NB4 (cell line): ENCODE data around the gene PODNL1.
"Not testable (repeated sequence)": the region's sequence is repeated elsewhere in the genome, so short reads cannot be mapped to it uniquely, and the experiment has no call there.

Source experiments
- DNase-seq: peaks from one replicate; pipeline ENCODE4 v3.0.0; 2010; ENCODE audit warnings: low read depth
- H3K4me3 ChIP-seq: one replicate; pipeline ENCODE4 v1.5.1; 2011; ENCODE audit warnings: mild to moderate bottlenecking, low read depth, low read length, moderate library complexity
- MYC ChIP-seq: IDR thresholded peaks from 2 replicates; pipeline ENCODE4 v1.6.1; 2011; ENCODE audit warnings: low read depth, low read length
- POLR2A ChIP-seq: IDR thresholded peaks from 2 replicates; pipeline ENCODE4 v1.6.1; 2011; ENCODE audit warnings: mild to moderate bottlenecking; ENCODE audit not compliant: insufficient read length; ENCODE audit errors: extremely low read depth
- TF ChIP-seq, protein P1 (sequence below): IDR thresholded peaks from 2 replicates; pipeline ENCODE4 v1.6.1; 2011; ENCODE audit warnings: low read depth, low read length
- TF ChIP-seq, protein P2 (sequence below): IDR thresholded peaks from one replicate; pipeline ENCODE4 v1.5.1; 2012; ENCODE audit warnings: low read depth, low read length

The PODNL1 gene

DNA sequence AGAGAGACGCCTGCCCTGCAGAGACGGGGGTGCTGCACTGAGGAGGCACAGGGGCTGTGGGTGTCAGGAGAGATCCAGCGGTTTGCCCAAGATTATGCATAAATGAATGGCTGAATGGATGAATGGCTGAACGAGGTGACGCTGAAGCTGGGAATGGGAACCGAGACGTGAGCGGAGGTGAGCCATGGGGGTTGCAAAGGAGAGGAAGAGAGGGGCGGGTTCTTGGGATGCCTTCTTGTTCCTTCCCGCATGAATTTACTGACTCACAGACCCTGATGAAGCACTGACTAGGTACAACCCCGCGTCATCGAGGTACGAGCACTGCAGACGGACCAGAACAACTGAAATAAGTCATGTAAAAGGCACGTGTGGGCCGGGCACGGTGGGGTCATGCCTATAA, 30.8 kb upstream of the PODNL1 start:
- TF ChIP-seq, protein P1, sequence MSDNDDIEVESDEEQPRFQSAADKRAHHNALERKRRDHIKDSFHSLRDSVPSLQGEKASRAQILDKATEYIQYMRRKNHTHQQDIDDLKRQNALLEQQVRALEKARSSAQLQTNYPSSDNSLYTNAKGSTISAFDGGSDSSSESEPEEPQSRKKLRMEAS, result no peak
- no peak for TF ChIP-seq POLR2A
- TF ChIP-seq, protein P2, sequence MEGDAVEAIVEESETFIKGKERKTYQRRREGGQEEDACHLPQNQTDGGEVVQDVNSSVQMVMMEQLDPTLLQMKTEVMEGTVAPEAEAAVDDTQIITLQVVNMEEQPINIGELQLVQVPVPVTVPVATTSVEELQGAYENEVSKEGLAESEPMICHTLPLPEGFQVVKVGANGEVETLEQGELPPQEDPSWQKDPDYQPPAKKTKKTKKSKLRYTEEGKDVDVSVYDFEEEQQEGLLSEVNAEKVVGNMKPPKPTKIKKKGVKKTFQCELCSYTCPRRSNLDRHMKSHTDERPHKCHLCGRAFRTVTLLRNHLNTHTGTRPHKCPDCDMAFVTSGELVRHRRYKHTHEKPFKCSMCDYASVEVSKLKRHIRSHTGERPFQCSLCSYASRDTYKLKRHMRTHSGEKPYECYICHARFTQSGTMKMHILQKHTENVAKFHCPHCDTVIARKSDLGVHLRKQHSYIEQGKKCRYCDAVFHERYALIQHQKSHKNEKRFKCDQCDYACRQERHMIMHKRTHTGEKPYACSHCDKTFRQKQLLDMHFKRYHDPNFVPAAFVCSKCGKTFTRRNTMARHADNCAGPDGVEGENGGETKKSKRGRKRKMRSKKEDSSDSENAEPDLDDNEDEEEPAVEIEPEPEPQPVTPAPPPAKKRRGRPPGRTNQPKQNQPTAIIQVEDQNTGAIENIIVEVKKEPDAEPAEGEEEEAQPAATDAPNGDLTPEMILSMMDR, result no peak
- TF ChIP-seq MYC, result no peak
- no peak overlapping the region for H3K4me3 ChIP-seq
- no peak for DNase-seq

DNA sequence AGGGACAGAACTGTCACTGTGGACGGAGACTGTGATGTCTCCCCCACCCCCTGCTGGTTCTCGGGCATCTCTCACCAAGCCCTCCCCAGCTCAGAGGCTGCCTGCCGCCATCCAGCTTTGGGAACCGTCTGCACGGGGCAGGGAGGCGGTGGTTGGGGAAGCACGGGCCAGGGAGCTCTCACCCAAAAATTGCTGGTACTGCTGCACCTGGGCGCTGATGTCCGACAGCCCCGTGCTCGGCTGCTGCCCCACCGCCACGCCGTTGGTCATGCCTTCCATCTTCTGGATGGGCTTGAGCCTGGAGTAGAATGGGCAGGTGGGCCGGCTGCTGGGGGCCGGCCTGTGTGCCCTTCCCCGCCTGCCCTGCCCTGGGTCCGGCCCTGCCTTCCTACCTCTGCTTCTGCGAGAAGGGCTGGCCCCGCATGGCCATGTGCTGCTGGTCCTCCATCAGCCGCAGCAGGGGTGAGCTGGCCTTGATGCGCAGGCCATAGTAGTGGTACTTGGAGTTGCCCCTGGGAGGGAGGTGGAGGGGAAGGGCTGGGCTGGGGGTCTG, 30.2 kb upstream of the PODNL1 start:
- H3K4me3 ChIP-seq, result no peak overlapping the region
- DNase-seq, result no peak
- TF ChIP-seq POLR2A, result no peak
- TF ChIP-seq MYC, result no peak
- TF ChIP-seq, protein P1, result no peak
- TF ChIP-seq, protein P2, result no peak

DNA sequence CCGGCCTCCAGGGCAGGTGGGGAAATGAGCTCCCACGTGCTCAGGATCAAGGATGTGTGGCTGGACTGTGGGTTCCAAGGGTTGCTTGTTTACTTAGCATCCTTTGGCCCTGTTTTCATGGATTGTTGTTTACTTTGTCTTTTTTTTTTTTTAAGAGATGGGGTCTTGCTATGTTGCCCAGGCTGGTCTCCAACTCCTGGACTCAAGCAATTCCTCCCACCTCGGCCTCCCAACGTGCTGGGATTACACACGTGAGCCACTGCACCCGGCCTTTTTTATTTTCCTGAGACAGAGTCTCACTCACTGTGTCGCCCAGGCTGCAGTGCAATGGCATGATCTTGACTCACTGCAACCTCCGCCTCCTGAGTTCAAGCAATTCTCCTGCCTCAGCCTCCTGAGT, 29.0 kb upstream of the PODNL1 start:
- not testable (repeated sequence) for DNase-seq, H3K4me3 ChIP-seq

DNA sequence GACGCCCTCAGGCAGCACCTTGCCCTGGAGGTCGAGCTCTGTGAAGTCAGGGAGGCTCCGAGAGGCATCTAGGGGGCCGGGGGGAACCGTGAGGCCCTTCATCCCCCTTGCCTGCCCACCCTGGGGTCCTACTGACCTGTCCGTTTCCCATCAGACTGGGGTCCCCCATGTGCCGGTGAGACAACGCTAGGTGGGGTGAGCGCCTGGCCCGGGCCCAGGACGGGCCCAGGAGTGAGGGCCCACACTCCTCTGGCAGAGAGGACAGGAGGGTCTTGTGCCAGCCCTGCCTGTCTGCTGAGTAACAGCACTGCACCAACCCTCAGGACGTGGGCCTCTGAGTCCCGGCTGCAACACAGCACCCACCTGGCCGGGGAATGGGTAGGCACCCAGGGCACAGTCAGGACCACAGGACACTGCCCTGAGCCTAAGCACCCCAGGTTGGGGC, 28.5 kb upstream of the PODNL1 start:
- TF ChIP-seq, protein P2, result no peak
- TF ChIP-seq, protein P1, result no peak
- no peak for TF ChIP-seq POLR2A
- TF ChIP-seq MYC, result no peak

DNA sequence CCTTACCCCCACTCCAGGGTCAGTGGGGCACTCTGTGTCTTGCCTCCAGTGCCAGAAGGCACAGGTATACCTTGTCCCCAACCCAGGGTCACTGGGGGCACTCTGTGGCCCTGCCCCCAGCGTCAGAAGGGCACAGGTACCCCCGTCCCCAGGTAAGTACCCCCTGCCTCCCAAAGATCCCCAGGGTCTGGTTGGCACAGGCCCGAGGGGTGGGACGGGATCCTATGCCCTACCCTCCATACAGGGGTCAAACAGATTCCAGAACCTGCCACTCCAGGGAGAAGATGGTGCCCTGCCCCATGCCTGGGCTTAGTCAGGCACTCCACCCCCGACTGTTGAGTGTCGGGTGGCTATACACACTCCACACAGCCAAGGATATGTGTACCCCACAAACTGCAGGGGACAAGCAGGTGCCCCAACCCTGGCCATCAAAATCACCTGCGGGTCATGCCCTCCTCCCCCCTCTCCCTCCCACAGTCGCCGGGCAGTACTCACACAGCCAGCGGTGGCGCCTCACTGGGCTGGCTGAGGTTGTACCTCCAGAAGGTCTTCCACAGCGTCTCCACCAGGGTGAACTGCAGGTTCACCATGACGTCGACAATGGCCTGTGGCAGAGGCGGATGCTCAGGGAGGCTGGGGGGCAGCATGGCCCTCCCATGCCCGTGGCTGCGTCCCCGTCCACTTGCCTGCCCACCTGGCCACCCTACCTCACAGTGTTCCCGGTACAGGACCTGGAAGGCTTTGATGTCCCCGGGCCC, 27.9 kb upstream of the PODNL1 start:
- TF ChIP-seq MYC (no peak), POLR2A (no peak)
- TF ChIP-seq, protein P2, result no peak
- TF ChIP-seq, protein P1, result no peak
- no peak for DNase-seq
- H3K4me3 ChIP-seq, result no peak overlapping the region

More for the DNA sequence above, 28.5 kb upstream of the PODNL1 start:
- no peak for DNase-seq
- H3K4me3 ChIP-seq, result no peak overlapping the region

DNA sequence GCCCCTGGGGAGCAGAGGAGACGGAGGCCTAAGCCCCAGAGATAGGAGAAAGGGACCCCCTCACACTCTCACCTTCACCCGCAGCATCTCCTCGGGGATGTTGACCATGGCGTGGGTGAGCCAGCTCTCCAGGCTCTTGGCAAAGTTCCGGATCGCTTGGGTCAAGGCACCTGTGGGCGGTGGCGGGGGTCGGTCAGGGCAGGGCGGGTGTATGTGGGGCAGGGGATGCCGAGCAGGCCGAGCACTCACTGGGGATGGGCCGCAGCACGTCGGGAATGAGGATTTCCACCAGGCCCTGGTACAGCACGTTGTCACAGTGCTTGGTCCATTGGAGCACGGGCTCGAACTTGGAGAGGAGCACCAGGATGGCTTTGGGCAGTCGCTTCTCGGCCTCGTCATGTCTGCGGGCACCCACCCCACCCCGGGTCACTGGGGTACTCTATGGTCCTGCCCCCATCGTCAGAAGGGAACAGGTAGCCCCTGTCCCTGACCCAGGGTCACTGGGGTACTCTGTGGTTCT, 27.2 kb upstream of the PODNL1 start:
- DNase-seq, result no peak
- no peak overlapping the region for H3K4me3 ChIP-seq
- TF ChIP-seq, protein P2, result no peak
- TF ChIP-seq POLR2A (no peak), MYC (no peak)
- TF ChIP-seq, protein P1, result no peak
